HEK293T (cell line): ENCODE data around the gene BBS9.
"Not testable (repeated sequence)": the region's sequence is repeated elsewhere in the genome, so short reads cannot be mapped to it uniquely, and the experiment has no call there.

Source experiments
- CTCF ChIA-PET: fragments of 350-600 bp; formaldehyde crosslinking; extraction: SDS; loops from one replicate; lab custom pipeline; 2021; ENCODE audit warnings: antibody characterized with exemption, inconsistent platforms; lab: Yijun Ruan, JAX
- POLR2A ChIA-PET: fragments of 350-600 bp; formaldehyde crosslinking; extraction: SDS; loops from one replicate; lab custom pipeline; 2020; ENCODE audit warnings: antibody characterized with exemption, inconsistent platforms; lab: Yijun Ruan, JAX
- DNase-seq: peaks from one replicate; pipeline ENCODE4 v3.0.0; 2012; ENCODE audit warnings: mixed read lengths; ENCODE audit errors: extremely low spot score
- ARNT ChIP-seq: fragments of 450-650 bp; IDR thresholded peaks from 2 replicates; pipeline ENCODE4 v1.6.1; 2017; ENCODE audit warnings: mild to moderate bottlenecking
- BHLHE40 ChIP-seq: fragments of 450-650 bp; IDR thresholded peaks from 2 replicates; pipeline ENCODE4 v1.6.1; 2016; ENCODE audit warnings: mild to moderate bottlenecking, moderate library complexity, borderline replicate concordance
- CTBP1 ChIP-seq: fragments of 450-650 bp; IDR thresholded peaks from 2 replicates; pipeline ENCODE4 v1.6.1; 2016; ENCODE audit warnings: borderline replicate concordance
- ELF4 ChIP-seq: fragments of 450-650 bp; IDR thresholded peaks from 2 replicates; pipeline ENCODE4 v1.6.1; 2017; ENCODE audit warnings: antibody characterized with exemption
- FOXA1 ChIP-seq: fragments of 450-650 bp; IDR thresholded peaks from 2 replicates; pipeline ENCODE4 v1.6.1; 2016; ENCODE audit warnings: mild to moderate bottlenecking
- FOXK2 ChIP-seq: fragments of 450-650 bp; IDR thresholded peaks from 2 replicates; pipeline ENCODE4 v1.6.1; 2016; ENCODE audit warnings: mild to moderate bottlenecking
- FOXM1 ChIP-seq: fragments of 450-650 bp; IDR thresholded peaks from 2 replicates; pipeline ENCODE4 v1.6.1; 2017; ENCODE audit warnings: mild to moderate bottlenecking, borderline replicate concordance
- HDGF ChIP-seq: fragments of 450-650 bp; IDR thresholded peaks from 2 replicates; pipeline ENCODE4 v1.6.1; 2017; ENCODE audit warnings: antibody characterized with exemption, borderline replicate concordance
- L3MBTL2 ChIP-seq: fragments of 450-650 bp; conservative IDR thresholded peaks from 2 replicates; pipeline ENCODE4 v1.6.1; 2016; ENCODE audit warnings: mild to moderate bottlenecking
- LEF1 ChIP-seq: fragments of 450-650 bp; IDR thresholded peaks from 2 replicates; pipeline ENCODE4 v1.6.1; 2017; ENCODE audit warnings: mild to moderate bottlenecking, borderline replicate concordance
- NFRKB ChIP-seq: fragments of 450-650 bp; IDR thresholded peaks from 2 replicates; pipeline ENCODE4 v1.6.1; 2016; ENCODE audit warnings: mild to moderate bottlenecking, moderate library complexity
- SP1 ChIP-seq: fragments of 450-650 bp; IDR thresholded peaks from 2 replicates; pipeline ENCODE4 v1.6.1; 2017
- SUZ12 ChIP-seq: fragments of 450-650 bp; IDR thresholded peaks from 2 replicates; pipeline ENCODE4 v1.6.1; 2016; ENCODE audit warnings: mild to moderate bottlenecking
- TARDBP ChIP-seq: fragments of 450-650 bp; IDR thresholded peaks from 2 replicates; pipeline ENCODE4 v1.6.1; 2016
- ZNF384 ChIP-seq: fragments of 450-650 bp; IDR thresholded peaks from 2 replicates; pipeline ENCODE4 v1.6.1; 2016
- TF ChIP-seq, protein P1 (sequence below): fragments of 450-650 bp; IDR thresholded peaks from 2 replicates; pipeline ENCODE4 v1.6.1; 2016

BBS9 gene

GRCh38 chr7:33511778-33512177 lies 382.4 kb downstream of the BBS9 start:
- ChIA-PET CTCF (interaction anchor here (1.2 kb wide), 1 partner anchor 8 kb away, joined by 3 read pairs; no protein-coding TSS in a partner anchor), POLR2A (no interaction called here)
- TF ChIP-seq CTBP1 (no peak), SUZ12 (no peak)
- DNase-seq: no peak

DNA sequence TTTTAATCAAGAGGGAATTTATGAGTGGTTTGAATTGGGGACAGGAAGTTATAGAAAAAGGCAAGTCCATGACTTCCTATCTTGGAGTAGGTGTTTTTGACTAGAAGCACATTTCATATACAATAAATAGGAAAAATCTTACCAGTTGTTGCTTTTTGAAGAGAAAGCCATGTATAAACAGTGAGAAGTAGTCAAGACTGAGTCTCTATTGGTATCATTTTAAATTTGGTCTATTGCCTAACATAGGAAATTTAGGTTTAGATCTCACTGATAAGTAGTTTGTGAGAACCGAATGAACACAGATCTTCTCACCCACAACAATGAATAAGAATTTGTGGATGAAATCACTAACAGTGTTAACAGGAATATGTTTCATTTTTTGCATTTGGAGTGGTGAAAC lies 387.2 kb downstream of the BBS9 start:
- no peak for DNase-seq
- CTCF ChIA-PET: no interaction called here
- POLR2A ChIA-PET: no interaction called here
- no peak for TF ChIP-seq ARNT
- TF ChIP-seq HDGF: no peak
- no peak for TF ChIP-seq BHLHE40
- TF ChIP-seq LEF1: no peak
- TF ChIP-seq ZNF384: no peak
- TF ChIP-seq, protein P1, sequence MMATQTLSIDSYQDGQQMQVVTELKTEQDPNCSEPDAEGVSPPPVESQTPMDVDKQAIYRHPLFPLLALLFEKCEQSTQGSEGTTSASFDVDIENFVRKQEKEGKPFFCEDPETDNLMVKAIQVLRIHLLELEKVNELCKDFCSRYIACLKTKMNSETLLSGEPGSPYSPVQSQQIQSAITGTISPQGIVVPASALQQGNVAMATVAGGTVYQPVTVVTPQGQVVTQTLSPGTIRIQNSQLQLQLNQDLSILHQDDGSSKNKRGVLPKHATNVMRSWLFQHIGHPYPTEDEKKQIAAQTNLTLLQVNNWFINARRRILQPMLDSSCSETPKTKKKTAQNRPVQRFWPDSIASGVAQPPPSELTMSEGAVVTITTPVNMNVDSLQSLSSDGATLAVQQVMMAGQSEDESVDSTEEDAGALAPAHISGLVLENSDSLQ: no peak
- TF ChIP-seq CTBP1: no peak
- no peak for TF ChIP-seq FOXK2
- no peak for TF ChIP-seq SP1
- TF ChIP-seq FOXM1: no peak
- TF ChIP-seq TARDBP: no peak
- TF ChIP-seq NFRKB: no peak
- TF ChIP-seq L3MBTL2: no peak
- no peak for TF ChIP-seq SUZ12
- no peak for TF ChIP-seq FOXA1
- no peak for TF ChIP-seq ELF4

DNA sequence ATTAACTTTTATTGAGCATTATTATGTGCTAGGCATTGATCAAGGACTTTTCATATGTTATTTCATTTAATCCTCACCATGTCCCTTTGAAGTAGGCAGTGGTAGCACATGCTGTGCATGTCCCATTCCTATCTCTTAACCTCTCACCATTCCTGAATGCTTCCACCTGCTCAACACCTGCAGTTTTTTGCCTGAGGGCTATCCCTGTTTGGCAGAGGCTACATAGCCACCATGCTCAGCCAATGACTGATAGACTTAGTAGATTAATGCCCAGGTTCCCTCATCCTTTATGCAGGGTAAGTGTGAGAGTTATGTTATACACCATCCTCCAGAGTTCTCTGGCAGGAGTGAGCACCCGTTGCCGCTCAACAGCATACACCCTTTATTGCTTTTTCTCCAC lies 387.8 kb downstream of the BBS9 start:
- CTCF ChIA-PET: no interaction called here
- no peak for DNase-seq
- POLR2A ChIA-PET: no interaction called here
- TF ChIP-seq BHLHE40: no peak
- no peak for TF ChIP-seq LEF1
- TF ChIP-seq FOXK2: no peak
- TF ChIP-seq, protein P1: no peak
- no peak for TF ChIP-seq ARNT
- TF ChIP-seq SUZ12: no peak
- TF ChIP-seq HDGF: no peak
- no peak for TF ChIP-seq L3MBTL2
- TF ChIP-seq SP1: no peak

DNA sequence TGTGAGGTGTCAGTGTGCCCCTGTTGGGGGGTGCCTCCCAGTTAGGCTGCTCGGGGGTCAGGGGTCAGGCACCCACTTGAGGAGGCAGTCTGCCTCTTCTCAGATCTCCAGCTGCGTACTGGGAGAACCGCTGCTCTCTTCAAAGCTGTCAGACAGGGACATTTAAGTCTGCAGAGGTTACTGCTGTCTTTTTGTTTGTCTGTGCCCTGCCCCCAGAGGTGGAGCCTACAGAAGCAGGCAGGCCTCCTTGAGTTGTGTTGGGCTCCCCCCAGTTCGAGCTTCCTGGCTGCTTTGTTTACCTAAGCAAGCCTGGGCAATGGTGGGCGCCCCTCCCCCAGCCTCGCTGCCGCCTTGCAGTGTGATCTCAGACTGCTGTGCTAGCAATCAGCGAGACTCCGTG lies 397.6 kb downstream of the BBS9 start:
- POLR2A ChIA-PET: interaction anchor here (0.8 kb wide), 1 partner anchor 20 kb away, joined by 3 read pairs; no protein-coding TSS in a partner anchor
- CTCF ChIA-PET, DNase-seq: not testable (repeated sequence)

DNA sequence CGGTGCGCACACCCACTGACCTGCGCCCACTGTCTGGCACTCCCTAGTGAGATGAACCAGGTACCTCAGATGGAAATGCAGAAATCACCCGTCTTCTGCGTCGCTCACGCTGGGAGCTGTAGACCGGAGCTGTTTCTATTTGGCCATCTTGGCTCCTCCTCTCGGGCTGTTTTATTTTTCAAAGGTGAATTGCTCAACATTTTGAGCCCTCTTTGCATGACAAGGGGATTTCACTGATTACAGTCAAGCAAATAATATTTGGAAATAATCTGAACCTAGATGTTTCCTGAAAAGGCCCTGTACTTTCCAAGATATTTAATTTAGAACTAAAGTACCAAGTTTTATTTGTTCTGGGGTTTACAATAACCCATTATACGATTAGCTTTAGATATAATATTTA lies 398.2 kb downstream of the BBS9 start:
- CTCF ChIA-PET: not testable (repeated sequence)
- POLR2A ChIA-PET: interaction anchor here (0.8 kb wide), 1 partner anchor 20 kb away, joined by 3 read pairs; no protein-coding TSS in a partner anchor

DNA sequence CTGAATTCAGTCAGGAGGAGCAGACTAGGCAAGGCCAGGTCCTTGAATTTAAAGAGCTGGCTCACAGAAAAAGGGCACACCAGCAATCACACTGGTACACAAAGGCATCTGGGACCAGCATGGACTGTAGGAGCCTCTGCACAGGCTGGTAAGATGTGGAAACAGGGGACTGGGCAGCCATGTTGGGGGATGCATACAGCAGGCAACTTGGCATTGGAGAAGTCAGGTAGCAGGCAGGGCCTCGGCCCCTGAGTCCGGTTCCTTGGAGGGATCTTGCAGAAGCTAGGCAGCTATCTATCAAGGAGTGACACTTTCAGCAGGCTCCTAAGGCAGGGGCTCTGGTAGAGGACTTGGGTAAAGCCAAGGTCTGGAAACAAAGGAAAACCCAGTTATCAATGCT lies 399.7 kb downstream of the BBS9 start:
- POLR2A ChIA-PET: no interaction called here
- DNase-seq: no peak
- CTCF ChIA-PET: no interaction called here
- TF ChIP-seq CTBP1: no peak
- TF ChIP-seq FOXK2: no peak
- TF ChIP-seq ARNT: no peak
- TF ChIP-seq NFRKB: no peak
- TF ChIP-seq ELF4: no peak
- no peak for TF ChIP-seq SP1
- no peak for TF ChIP-seq SUZ12
- no peak for TF ChIP-seq LEF1
- TF ChIP-seq FOXA1: no peak
- no peak for TF ChIP-seq HDGF
- no peak for TF ChIP-seq TARDBP
- no peak for TF ChIP-seq L3MBTL2
- no peak for TF ChIP-seq FOXM1
- TF ChIP-seq, protein P1: no peak
- TF ChIP-seq BHLHE40: no peak

More for the DNA sequence above, 398.2 kb downstream of the BBS9 start:
- not testable (repeated sequence) for DNase-seq

- TF ChIP-seq FOXK2 (no peak), BHLHE40 (no peak), FOXA1 (no peak), TARDBP (no peak), FOXM1 (no peak), LEF1 (no peak), CTBP1 (no peak), SP1 (no peak), L3MBTL2 (no peak), ELF4 (no peak), SUZ12 (no peak), ZNF384 (no peak), ARNT (no peak), NFRKB (no peak), HDGF (no peak)
- TF ChIP-seq, protein P1: no peak
- ChIA-PET POLR2A (no interaction called here), CTCF (interaction anchor here (0.8 kb wide), 1 partner anchor 1058 kb away, joined by 3 read pairs; no protein-coding TSS in a partner anchor)
- DNase-seq: no peak
Measured at GRCh38 chr7:33530664-33531063, 401.3 kb downstream of the BBS9 start.
